GM12878 (cell line): ENCODE data around the gene GABPB2. TPM values are rescaled to one million over a fixed set of nuclear protein-coding genes. Genes with fewer than 3 reads are reported as not detected.

Experiments used
- BACH1 ChIP-seq: fragments of 450-650 bp; IDR thresholded peaks from 2 replicates; pipeline ENCODE4 v1.6.1; 2017; ENCODE audit warnings: mild to moderate bottlenecking, borderline replicate concordance
- CBX3 ChIP-seq: fragments of 200-600 bp; sonication (generic); IDR thresholded peaks from 2 replicates; pipeline ENCODE4 v1.6.1; 2016; ENCODE audit warnings: low read depth, borderline replicate concordance
- CEBPB ChIP-seq, 2 experiments: fragments of 150-350 bp in 1 of 2; IDR thresholded peaks; 2 replicates each; pipeline ENCODE4 v1.6.1; 2012 to 2014; ENCODE audit warnings: low read depth in 2 of 2, low read length in 2 of 2, borderline replicate concordance in 1 of 2, inconsistent platforms in 1 of 2
- CHD4 ChIP-seq: fragments of 200-600 bp; sonication (generic); IDR thresholded peaks from 2 replicates; pipeline ENCODE4 v1.6.1; 2016; ENCODE audit warnings: mild to moderate bottlenecking
- CREB1 ChIP-seq: IDR thresholded peaks from 2 replicates; pipeline ENCODE4 v1.6.1; 2012; ENCODE audit warnings: low read depth, mild to moderate bottlenecking, inconsistent platforms
- IRF4 ChIP-seq: IDR thresholded peaks from 2 replicates; pipeline ENCODE4 v1.6.1; 2011; ENCODE audit warnings: low read depth, low read length
- JUND ChIP-seq: IDR thresholded peaks from 2 replicates; pipeline ENCODE4 v1.6.1; 2012; ENCODE audit warnings: low read depth, mild to moderate bottlenecking, low read length, improper control_type of control experiment, moderate library complexity
- NFYB ChIP-seq: IDR thresholded peaks from 2 replicates; pipeline ENCODE4 v1.6.1; 2011; ENCODE audit warnings: low read depth, mild to moderate bottlenecking, low read length, improper control_type of control experiment, moderate library complexity; ENCODE audit not compliant: insufficient read depth
- NR2C1 ChIP-seq: fragments of 450-650 bp; IDR thresholded peaks from 2 replicates; pipeline ENCODE4 v1.6.1; 2017; ENCODE audit warnings: antibody characterized with exemption, mild to moderate bottlenecking, moderate library complexity
- NR2F1 ChIP-seq: fragments of 450-650 bp; conservative IDR thresholded peaks from 2 replicates; pipeline ENCODE4 v1.6.1; 2017; ENCODE audit warnings: mild to moderate bottlenecking
- PML ChIP-seq: IDR thresholded peaks from 2 replicates; pipeline ENCODE4 v1.6.1; 2012; ENCODE audit warnings: low read length, inconsistent platforms
- POLR2A ChIP-seq: IDR thresholded peaks from 2 replicates; pipeline ENCODE4 v1.6.1; 2011; ENCODE audit warnings: low read depth, mild to moderate bottlenecking, low read length
- RB1 ChIP-seq: fragments of 450-650 bp; formaldehyde crosslinking; IDR thresholded peaks from 2 replicates; pipeline ENCODE4 v1.6.1; 2017; ENCODE audit warnings: mild to moderate bottlenecking, borderline replicate concordance
- RBBP5 ChIP-seq: fragments of 200-600 bp; sonication (generic); conservative IDR thresholded peaks from 2 replicates; pipeline ENCODE4 v1.6.1; 2016
- RFX5 ChIP-seq: IDR thresholded peaks from 2 replicates; pipeline ENCODE4 v1.6.1; 2011; ENCODE audit warnings: low read depth, low read length, improper control_type of control experiment
- SIX5 ChIP-seq: IDR thresholded peaks from 2 replicates; pipeline ENCODE4 v1.6.1; 2011; ENCODE audit warnings: mild to moderate bottlenecking, low read depth, low read length, moderate library complexity; ENCODE audit not compliant: severe bottlenecking
- SMAD1 ChIP-seq: fragments of 450-650 bp; IDR thresholded peaks from 2 replicates; pipeline ENCODE4 v1.6.1; 2018; ENCODE audit warnings: mild to moderate bottlenecking, low read depth; ENCODE audit not compliant: partially characterized antibody
- SP1 ChIP-seq: IDR thresholded peaks from one replicate; pipeline ENCODE4 v1.6.1; 2011; ENCODE audit warnings: low read depth, low read length
- SRF ChIP-seq, 2 experiments: IDR thresholded peaks; 2 replicates each; pipeline ENCODE4 v1.6.1; 2011; ENCODE audit warnings: low read depth in 2 of 2, low read length in 2 of 2, mild to moderate bottlenecking in 1 of 2, moderate library complexity in 1 of 2
- TBL1XR1 ChIP-seq: IDR thresholded peaks from 2 replicates; pipeline ENCODE4 v1.6.1; 2012; ENCODE audit warnings: low read depth, low read length, improper control_type of control experiment
- TCF12 ChIP-seq: IDR thresholded peaks from 2 replicates; pipeline ENCODE4 v1.6.1; 2011; ENCODE audit warnings: low read depth, mild to moderate bottlenecking, low read length
- TCF3 ChIP-seq: IDR thresholded peaks from 2 replicates; pipeline ENCODE4 v1.6.1; 2012; ENCODE audit warnings: low read depth, mild to moderate bottlenecking, low read length, borderline replicate concordance; ENCODE audit not compliant: insufficient read depth
- WRNIP1 ChIP-seq: IDR thresholded peaks from 2 replicates; pipeline ENCODE4 v1.6.1; 2011; ENCODE audit warnings: low read depth, low read length, improper control_type of control experiment, borderline replicate concordance
- ZNF207 ChIP-seq: fragments of 450-650 bp; IDR thresholded peaks from 2 replicates; pipeline ENCODE4 v1.6.1; 2014; ENCODE audit warnings: antibody characterized with exemption, mild to moderate bottlenecking, borderline replicate concordance
- ZNF217 ChIP-seq: fragments of 450-650 bp; IDR thresholded peaks from 2 replicates; pipeline ENCODE4 v1.6.1; 2017; ENCODE audit warnings: antibody characterized with exemption, mild to moderate bottlenecking
- ZSCAN29 ChIP-seq: fragments of 450-650 bp; IDR thresholded peaks from 2 replicates; pipeline ENCODE4 v1.6.1; 2017; ENCODE audit warnings: mild to moderate bottlenecking, moderate library complexity
- polyA plus RNA-seq, 11 experiments: library from polyadenylated mRNA; depleted of rRNA in 4 of 11; unstranded in 6 of 11; stranded (reverse) in 5 of 11; fragments of >200 nt; fragmentation: Nextera tagmentation in 4 of 11; fragmentation: Illumina TruSeq in 1 of 11; extraction: Ambion mirVana in 4 of 11; extraction: Trizol in 1 of 11; gene quantifications; 1 replicate in 1 of 11; 2 replicates in 10 of 11; pipeline versions ENCODE4 v1.2.1 to v1.2.3, GENCODE V29; 2011 to 2016; ENCODE audit warnings: inconsistent platforms in 2 of 11, missing spikeins in 2 of 11, low read depth in 1 of 11
- total RNA-seq, 4 experiments: library from RNA; depleted of rRNA in 3 of 4; stranded (reverse); fragments of >200 nt in 3 of 4; fragmentation: Illumina TruSeq in 1 of 4; extraction: Trizol in 1 of 4; gene quantifications; 2 replicates each; pipeline versions ENCODE4 v1.2.1 to v1.2.3, GENCODE V29; 2013 to 2021
- TF ChIP-seq, protein P1 (sequence below): fragments of 450-650 bp; IDR thresholded peaks from 2 replicates; pipeline ENCODE4 v1.6.1; 2014; ENCODE audit warnings: mild to moderate bottlenecking
- TF ChIP-seq, protein P2 (sequence below): fragments of 450-650 bp; IDR thresholded peaks from 2 replicates; pipeline ENCODE4 v1.6.1; 2017; ENCODE audit warnings: mild to moderate bottlenecking, low read depth, inconsistent platforms; ENCODE audit not compliant: poor library complexity, severe bottlenecking
- TF ChIP-seq, protein P3 (sequence below): fragments of 450-650 bp; IDR thresholded peaks from 2 replicates; pipeline ENCODE4 v1.6.1; 2017; ENCODE audit warnings: antibody characterized with exemption, mild to moderate bottlenecking, moderate library complexity

Gene GABPB2
- total and polyA plus RNA-seq, 10 of the 15 experiments (the other 5 are each of a cell fraction or from before 2014, with no cell fraction given): 2.3 to 10.5 (median 6.9) TPM

DNA sequence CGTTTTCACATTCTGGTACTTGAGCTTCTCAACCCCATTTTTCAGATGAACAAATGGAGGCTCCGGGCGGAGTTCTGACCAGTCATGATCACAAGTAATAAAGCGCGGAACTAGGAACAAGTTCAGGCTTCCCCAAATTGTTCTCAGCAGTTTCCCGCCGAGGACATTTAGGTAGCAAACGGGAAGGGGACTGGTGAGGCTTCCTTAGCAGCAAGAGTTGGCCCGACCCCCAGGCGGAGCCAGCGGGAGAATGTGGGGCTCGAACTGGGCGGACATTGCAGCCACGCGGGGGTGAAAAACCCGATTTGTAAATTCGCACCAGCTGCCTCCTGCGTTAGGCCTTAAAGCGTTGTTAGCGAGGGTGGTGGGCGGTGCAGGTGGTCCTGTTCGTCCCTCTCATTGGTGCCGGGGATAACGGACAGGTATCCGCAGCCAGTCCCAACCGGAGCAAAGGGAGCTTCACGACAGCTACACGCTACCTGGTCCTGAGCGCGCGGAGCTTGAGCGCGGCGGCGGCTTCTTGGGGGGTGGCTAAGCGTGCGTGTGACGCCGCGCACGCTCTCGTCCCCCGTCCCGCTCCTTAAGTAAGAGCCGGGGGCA lies 60.5 kb downstream of the GABPB2 start (continued):
- TF ChIP-seq TCF12: 0 out of 2 replicates have a peak, but pooled peaks have one; percentile 9
- no peak for TF ChIP-seq JUND
- TF ChIP-seq ZSCAN29: peak; percentile 74; the same call in 1 of the 2 replicates
- no peak for TF ChIP-seq RFX5
- no peak for TF ChIP-seq NR2C1
- TF ChIP-seq TCF3: no peak
- no peak for TF ChIP-seq BACH1
- no peak for TF ChIP-seq CEBPB (IDR thresholded peaks at IDR 0.05; ENCODE audit: borderline replicate concordance in 1 of 2, low read depth in 2 of 2, low read length in 2 of 2)
- TF ChIP-seq SMAD1: no peak
- TF ChIP-seq CREB1: peak; percentile 55; the same call in 1 of the 2 replicates
- TF ChIP-seq RB1: no peak
- TF ChIP-seq ZNF207: no peak
- peak; percentile 74 for TF ChIP-seq NFYB
- TF ChIP-seq CBX3: no peak
- TF ChIP-seq CHD4: no peak
- no peak for TF ChIP-seq TBL1XR1
- TF ChIP-seq PML: no peak
- TF ChIP-seq RBBP5: no peak
- no peak for TF ChIP-seq ZNF217
- no peak for TF ChIP-seq NR2F1
- TF ChIP-seq IRF4: no peak
- TF ChIP-seq SIX5: no peak
- TF ChIP-seq SRF (IDR thresholded peaks at IDR 0.05; ENCODE audit: low read depth in 2 of 2, low read length in 2 of 2): no peak
- TF ChIP-seq, protein P1, sequence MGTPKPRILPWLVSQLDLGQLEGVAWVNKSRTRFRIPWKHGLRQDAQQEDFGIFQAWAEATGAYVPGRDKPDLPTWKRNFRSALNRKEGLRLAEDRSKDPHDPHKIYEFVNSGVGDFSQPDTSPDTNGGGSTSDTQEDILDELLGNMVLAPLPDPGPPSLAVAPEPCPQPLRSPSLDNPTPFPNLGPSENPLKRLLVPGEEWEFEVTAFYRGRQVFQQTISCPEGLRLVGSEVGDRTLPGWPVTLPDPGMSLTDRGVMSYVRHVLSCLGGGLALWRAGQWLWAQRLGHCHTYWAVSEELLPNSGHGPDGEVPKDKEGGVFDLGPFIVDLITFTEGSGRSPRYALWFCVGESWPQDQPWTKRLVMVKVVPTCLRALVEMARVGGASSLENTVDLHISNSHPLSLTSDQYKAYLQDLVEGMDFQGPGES: 0 out of 2 replicates have a peak, but pooled peaks have one; percentile 21
- TF ChIP-seq WRNIP1: no peak
- TF ChIP-seq, protein P2, sequence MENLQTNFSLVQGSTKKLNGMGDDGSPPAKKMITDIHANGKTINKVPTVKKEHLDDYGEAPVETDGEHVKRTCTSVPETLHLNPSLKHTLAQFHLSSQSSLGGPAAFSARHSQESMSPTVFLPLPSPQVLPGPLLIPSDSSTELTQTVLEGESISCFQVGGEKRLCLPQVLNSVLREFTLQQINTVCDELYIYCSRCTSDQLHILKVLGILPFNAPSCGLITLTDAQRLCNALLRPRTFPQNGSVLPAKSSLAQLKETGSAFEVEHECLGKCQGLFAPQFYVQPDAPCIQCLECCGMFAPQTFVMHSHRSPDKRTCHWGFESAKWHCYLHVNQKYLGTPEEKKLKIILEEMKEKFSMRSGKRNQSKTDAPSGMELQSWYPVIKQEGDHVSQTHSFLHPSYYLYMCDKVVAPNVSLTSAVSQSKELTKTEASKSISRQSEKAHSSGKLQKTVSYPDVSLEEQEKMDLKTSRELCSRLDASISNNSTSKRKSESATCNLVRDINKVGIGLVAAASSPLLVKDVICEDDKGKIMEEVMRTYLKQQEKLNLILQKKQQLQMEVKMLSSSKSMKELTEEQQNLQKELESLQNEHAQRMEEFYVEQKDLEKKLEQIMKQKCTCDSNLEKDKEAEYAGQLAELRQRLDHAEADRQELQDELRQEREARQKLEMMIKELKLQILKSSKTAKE: no peak
- TF ChIP-seq, protein P3, sequence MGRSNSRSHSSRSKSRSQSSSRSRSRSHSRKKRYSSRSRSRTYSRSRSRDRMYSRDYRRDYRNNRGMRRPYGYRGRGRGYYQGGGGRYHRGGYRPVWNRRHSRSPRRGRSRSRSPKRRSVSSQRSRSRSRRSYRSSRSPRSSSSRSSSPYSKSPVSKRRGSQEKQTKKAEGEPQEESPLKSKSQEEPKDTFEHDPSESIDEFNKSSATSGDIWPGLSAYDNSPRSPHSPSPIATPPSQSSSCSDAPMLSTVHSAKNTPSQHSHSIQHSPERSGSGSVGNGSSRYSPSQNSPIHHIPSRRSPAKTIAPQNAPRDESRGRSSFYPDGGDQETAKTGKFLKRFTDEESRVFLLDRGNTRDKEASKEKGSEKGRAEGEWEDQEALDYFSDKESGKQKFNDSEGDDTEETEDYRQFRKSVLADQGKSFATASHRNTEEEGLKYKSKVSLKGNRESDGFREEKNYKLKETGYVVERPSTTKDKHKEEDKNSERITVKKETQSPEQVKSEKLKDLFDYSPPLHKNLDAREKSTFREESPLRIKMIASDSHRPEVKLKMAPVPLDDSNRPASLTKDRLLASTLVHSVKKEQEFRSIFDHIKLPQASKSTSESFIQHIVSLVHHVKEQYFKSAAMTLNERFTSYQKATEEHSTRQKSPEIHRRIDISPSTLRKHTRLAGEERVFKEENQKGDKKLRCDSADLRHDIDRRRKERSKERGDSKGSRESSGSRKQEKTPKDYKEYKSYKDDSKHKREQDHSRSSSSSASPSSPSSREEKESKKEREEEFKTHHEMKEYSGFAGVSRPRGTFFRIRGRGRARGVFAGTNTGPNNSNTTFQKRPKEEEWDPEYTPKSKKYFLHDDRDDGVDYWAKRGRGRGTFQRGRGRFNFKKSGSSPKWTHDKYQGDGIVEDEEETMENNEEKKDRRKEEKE: no peak
- TF ChIP-seq SP1: peak; percentile 88
- TF ChIP-seq POLR2A: peak; percentile 35
